DOHH2 (cell line): ENCODE results near the gene ORAI1.
"Not testable (repeated sequence)": the region's sequence is repeated elsewhere in the genome, so short reads cannot be mapped to it uniquely, and the experiment has no call there.

Experiments used
- H3F3A ChIP-seq: fragments of 200-600 bp; sonication (generic), shearing (Covaris generic); 2 replicates; pipeline ENCODE4 v1.6.0; 2016; ENCODE audit warnings: antibody characterized with exemption, mild to moderate bottlenecking; ENCODE audit not compliant: control insufficient read depth, insufficient read depth
- H3K27ac ChIP-seq: fragments of 200-600 bp; sonication (generic); 2 replicates; pipeline ENCODE4 v1.5.1; 2014; ENCODE audit warnings: low read depth, mild to moderate bottlenecking, low read length, moderate library complexity
- H3K27me3 ChIP-seq: fragments of 200-600 bp; sonication (generic); 2 replicates; pipeline ENCODE4 v1.6.1; 2014; ENCODE audit warnings: mild to moderate bottlenecking, low read length, mixed read lengths; ENCODE audit not compliant: control insufficient read depth
- H3K36me3 ChIP-seq: fragments of 200-600 bp; sonication (generic); 2 replicates; pipeline ENCODE4 v1.6.1; 2014; ENCODE audit warnings: mild to moderate bottlenecking, low read length, moderate library complexity, mixed read lengths; ENCODE audit not compliant: control insufficient read depth
- H3K4me1 ChIP-seq: fragments of 200-600 bp; sonication (generic); 2 replicates; pipeline ENCODE4 v1.6.1; 2014; ENCODE audit warnings: mild to moderate bottlenecking, low read length, mixed read lengths; ENCODE audit not compliant: control insufficient read depth
- H3K4me2 ChIP-seq: fragments of 200-600 bp; sonication (generic); 2 replicates; pipeline ENCODE4 v1.6.0; 2014; ENCODE audit warnings: mild to moderate bottlenecking, low read length, moderate library complexity
- H3K4me3 ChIP-seq: fragments of 200-600 bp; sonication (generic); 2 replicates; pipeline ENCODE4 v1.5.1; 2014; ENCODE audit warnings: mild to moderate bottlenecking, low read length, mixed read lengths
- H3K79me2 ChIP-seq: fragments of 200-600 bp; sonication (generic); 2 replicates; pipeline ENCODE4 v1.6.1; 2014; ENCODE audit warnings: mild to moderate bottlenecking, low read length, mixed read lengths; ENCODE audit not compliant: control insufficient read depth
- H3K9me2 ChIP-seq: fragments of 200-600 bp; sonication (generic); replicated peaks from 2 replicates; pipeline ENCODE4 v1.6.1; 2014; ENCODE audit warnings: mild to moderate bottlenecking, low read length, mixed read lengths; ENCODE audit not compliant: control insufficient read depth
- H3K9me3 ChIP-seq: fragments of 200-600 bp; sonication (generic); 2 replicates; pipeline ENCODE4 v1.6.1; 2014; ENCODE audit warnings: antibody characterized with exemption, low read length, mixed read lengths; ENCODE audit not compliant: control insufficient read depth, insufficient read depth
- H4K20me1 ChIP-seq: fragments of 200-600 bp; sonication (generic); 2 replicates; pipeline ENCODE4 v1.6.0; 2014; ENCODE audit warnings: low read depth, mild to moderate bottlenecking, antibody characterized with exemption, low read length, moderate library complexity; ENCODE audit not compliant: control insufficient read depth, insufficient read depth
- CTCF ChIP-seq: fragments of 200-600 bp; sonication (generic); IDR thresholded peaks from one replicate; pipeline ENCODE4 v1.5.1; 2014; ENCODE audit warnings: antibody characterized with exemption, mild to moderate bottlenecking, low read depth, low read length; ENCODE audit not compliant: poor library complexity, severe bottlenecking
- EZH2phosphoT487 ChIP-seq: fragments of 200-600 bp; sonication (generic); IDR thresholded peaks from 2 replicates; pipeline ENCODE4 v1.6.1; 2017; ENCODE audit warnings: borderline replicate concordance, mild to moderate bottlenecking, antibody characterized with exemption, low read length, moderate library complexity, mixed read lengths

ORAI1 gene

GRCh38 chr12:121632069-121632970, 6.0 kb downstream of the ORAI1 start:
- Histone ChIP-seq H3K4me3 (no peak overlapping the region), H3K9me2 (no peaks in the 10 kb centered on the region), H3F3A (no peaks in the 10 kb centered on the region), H4K20me1 (peaks cover 7% of the 10 kb centered on the region), H3K9me3 (no peaks in the 10 kb centered on the region), H3K27me3 (no peaks in the 10 kb centered on the region), H3K79me2 (peaks cover 74% of the 10 kb centered on the region), H3K27ac (no peak overlapping the region), H3K36me3 (peaks cover 25% of the 10 kb centered on the region), H3K4me2 (peak overlapping the region; percentile 6; the same call in 1 of the 2 replicates), H3K4me1 (peaks cover 58% of the 10 kb centered on the region)
- TF ChIP-seq EZH2phosphoT487 (no peak), CTCF (no peak)

DNA sequence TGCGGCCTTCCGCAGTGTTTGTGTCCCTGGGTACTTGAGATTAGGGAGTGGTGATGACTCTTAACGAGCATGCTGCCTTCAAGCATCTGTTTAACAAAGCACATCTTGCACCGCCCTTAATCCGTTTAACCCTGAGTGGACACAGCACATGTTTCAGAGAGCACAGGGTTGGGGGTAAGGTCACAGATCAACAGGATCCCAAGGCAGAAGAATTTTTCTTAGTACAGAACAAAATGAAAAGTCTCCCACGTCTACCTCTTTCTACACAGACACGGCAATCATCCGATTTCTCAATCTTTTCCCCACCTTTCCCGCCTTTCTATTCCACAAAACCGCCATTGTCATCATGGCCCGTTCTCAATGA, 7.5 kb downstream of the ORAI1 start:
- H3K79me2 ChIP-seq: peaks cover 74% of the 10 kb centered on the region
- not testable (repeated sequence) for H3K27ac ChIP-seq, H3K9me2 ChIP-seq, H3K27me3 ChIP-seq, H3K9me3 ChIP-seq, H4K20me1 ChIP-seq, H3F3A ChIP-seq, H3K4me2 ChIP-seq, H3K4me3 ChIP-seq
- H3K36me3 ChIP-seq: peaks cover 16% of the 10 kb centered on the region
- H3K4me1 ChIP-seq: peaks cover 52% of the 10 kb centered on the region

GRCh38 chr12:121634836-121635235, 8.5 kb downstream of the ORAI1 start:
- no peak overlapping the region for H3K4me3 ChIP-seq
- TF ChIP-seq EZH2phosphoT487: no peak
- no peak for TF ChIP-seq CTCF
- no peaks in the 10 kb centered on the region for H3K9me3 ChIP-seq
- no peak overlapping the region for H3K4me2 ChIP-seq
- H3K9me2 ChIP-seq: no peaks in the 10 kb centered on the region
- no peaks in the 10 kb centered on the region for H3K27me3 ChIP-seq
- peaks cover 42% of the 10 kb centered on the region for H3K4me1 ChIP-seq
- peaks cover 71% of the 10 kb centered on the region for H3K79me2 ChIP-seq
- peaks cover 10% of the 10 kb centered on the region for H3K36me3 ChIP-seq
- H3K27ac ChIP-seq: no peak overlapping the region
- H3F3A ChIP-seq: no peaks in the 10 kb centered on the region
- peaks cover 1% of the 10 kb centered on the region; the same call in 1 of the 2 replicates for H4K20me1 ChIP-seq

DNA sequence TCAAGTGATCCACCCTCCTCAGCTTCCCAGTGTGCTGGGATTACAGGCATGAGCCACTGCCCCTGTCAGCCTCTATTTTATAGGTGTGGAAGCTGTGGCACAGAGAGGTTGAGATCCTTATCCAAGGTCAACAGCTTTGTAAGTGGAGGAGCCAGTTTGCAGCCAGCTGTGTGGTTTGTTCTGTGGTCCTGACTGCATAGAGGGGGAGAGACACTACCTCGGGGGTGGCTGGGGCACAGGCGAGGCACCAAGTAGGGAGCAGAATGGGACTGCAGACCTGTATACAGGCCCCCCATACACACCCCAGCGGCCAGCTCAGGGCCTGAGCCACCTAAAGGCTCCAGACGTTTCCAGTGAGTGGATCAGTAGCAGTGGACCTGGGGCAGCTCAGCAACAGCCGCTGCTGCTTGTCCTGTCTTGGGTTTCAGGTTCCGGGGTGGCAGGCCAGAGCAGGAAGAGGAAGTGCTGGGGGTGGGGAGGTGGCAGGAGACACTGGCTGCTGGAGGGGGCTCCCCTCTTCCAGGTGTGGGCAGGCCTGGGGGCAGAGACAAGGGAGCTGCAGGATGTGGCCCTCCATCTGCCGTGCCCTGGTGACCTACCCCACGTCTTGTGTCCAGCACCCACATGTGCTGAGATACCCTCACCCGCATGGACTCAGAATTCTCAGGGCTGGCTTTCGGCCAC, 11.0 kb downstream of the ORAI1 start:
- Histone ChIP-seq H3F3A (no peaks in the 10 kb centered on the region), H3K27ac (peak overlapping the region; percentile 52), H3K9me3 (no peaks in the 10 kb centered on the region), H3K79me2 (peaks cover 52% of the 10 kb centered on the region), H3K4me2 (peak overlapping the region; percentile 68), H4K20me1 (no peaks in the 10 kb centered on the region), H3K4me1 (peaks cover 21% of the 10 kb centered on the region), H3K9me2 (no peaks in the 10 kb centered on the region), H3K27me3 (no peaks in the 10 kb centered on the region), H3K4me3 (peak overlapping the region; percentile 54), H3K36me3 (no peaks in the 10 kb centered on the region; the same call in 1 of the 2 replicates)
- TF ChIP-seq CTCF (no peak), EZH2phosphoT487 (no peak)
